ENCODE measurements around the gene ENOSF1. TPM values are rescaled to one million over a fixed set of nuclear protein-coding genes. Genes with fewer than 3 reads are reported as not detected.

Gene ENOSF1
- total and polyA plus RNA-seq, 10 of the 15 experiments (the other 5 are each of a cell fraction or from before 2014, with no cell fraction given) = 12.5 to 43.3 (median 29.5) TPM

GRCh38 chr18:732371-732770 lies 19.9 kb upstream of the ENOSF1 start (continued):
- TF ChIP-seq, protein P1, sequence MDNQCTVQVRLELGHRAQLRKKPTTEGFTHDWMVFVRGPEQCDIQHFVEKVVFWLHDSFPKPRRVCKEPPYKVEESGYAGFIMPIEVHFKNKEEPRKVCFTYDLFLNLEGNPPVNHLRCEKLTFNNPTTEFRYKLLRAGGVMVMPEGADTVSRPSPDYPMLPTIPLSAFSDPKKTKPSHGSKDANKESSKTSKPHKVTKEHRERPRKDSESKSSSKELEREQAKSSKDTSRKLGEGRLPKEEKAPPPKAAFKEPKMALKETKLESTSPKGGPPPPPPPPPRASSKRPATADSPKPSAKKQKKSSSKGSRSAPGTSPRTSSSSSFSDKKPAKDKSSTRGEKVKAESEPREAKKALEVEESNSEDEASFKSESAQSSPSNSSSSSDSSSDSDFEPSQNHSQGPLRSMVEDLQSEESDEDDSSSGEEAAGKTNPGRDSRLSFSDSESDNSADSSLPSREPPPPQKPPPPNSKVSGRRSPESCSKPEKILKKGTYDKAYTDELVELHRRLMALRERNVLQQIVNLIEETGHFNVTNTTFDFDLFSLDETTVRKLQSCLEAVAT (IDR thresholded peaks at IDR 0.05) = no peak
- TF ChIP-seq SREBF1 (IDR thresholded peaks at IDR 0.05; ENCODE audit: low read length) = no peak
- TF ChIP-seq, protein P2, sequence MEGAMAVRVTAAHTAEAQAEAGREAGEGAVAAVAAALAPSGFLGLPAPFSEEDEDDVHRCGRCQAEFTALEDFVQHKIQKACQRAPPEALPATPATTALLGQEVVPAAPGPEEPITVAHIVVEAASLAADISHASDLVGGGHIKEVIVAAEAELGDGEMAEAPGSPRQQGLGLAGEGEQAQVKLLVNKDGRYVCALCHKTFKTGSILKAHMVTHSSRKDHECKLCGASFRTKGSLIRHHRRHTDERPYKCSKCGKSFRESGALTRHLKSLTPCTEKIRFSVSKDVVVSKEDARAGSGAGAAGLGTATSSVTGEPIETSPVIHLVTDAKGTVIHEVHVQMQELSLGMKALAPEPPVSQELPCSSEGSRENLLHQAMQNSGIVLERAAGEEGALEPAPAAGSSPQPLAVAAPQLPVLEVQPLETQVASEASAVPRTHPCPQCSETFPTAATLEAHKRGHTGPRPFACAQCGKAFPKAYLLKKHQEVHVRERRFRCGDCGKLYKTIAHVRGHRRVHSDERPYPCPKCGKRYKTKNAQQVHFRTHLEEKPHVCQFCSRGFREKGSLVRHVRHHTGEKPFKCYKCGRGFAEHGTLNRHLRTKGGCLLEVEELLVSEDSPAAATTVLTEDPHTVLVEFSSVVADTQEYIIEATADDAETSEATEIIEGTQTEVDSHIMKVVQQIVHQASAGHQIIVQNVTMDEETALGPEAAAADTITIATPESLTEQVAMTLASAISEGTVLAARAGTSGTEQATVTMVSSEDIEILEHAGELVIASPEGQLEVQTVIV (IDR thresholded peaks at IDR 0.05; ENCODE audit: borderline replicate concordance, partially characterized antibody) = no peak

DNA sequence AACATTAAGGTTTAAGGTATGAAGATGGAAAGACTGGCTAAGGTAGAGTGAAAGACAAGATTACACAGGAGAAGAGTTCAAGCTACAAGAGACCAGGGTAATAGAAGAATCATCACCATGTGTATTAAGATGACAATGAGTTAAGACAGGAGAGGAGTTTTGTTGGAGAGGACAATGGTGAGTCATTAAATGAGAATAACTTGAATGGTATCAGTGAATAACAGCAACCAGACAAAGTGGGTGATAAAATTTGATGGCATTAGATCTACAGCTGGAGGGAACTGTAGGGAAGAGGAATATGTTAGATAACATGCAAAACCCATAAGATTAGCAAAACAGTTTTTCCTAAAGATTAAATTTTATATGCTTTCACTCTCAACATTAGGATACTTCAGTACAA lies 18.8 kb upstream of the ENOSF1 start:
- DNase-seq (ENCODE audit: low read depth, low spot score) (no peak), ATAC-seq (no peak), FAIRE-seq (no peak)
- Histone ChIP-seq H4K20me1 (ENCODE audit: control insufficient read depth, insufficient read depth) (no peaks in the 10 kb centered on the region), H3K4me3 (no peak overlapping the region), H3K27me3 (replicated peaks in 1 of 2; ENCODE audit: control insufficient read depth in 2 of 2, insufficient read depth in 2 of 2, low read length in 1 of 2) (no peaks in the 10 kb centered on the region), H3K79me2 (ENCODE audit: control insufficient read depth, insufficient read depth, low read length) (no peaks in the 10 kb centered on the region), H3K27ac (ENCODE audit: control insufficient read depth, insufficient read depth) (no peak overlapping the region), H2AFZ (ENCODE audit: control insufficient read depth, low read depth, low read length) (no peak overlapping the region), H3K36me3 (ENCODE audit: control insufficient read depth in 2 of 2, insufficient read depth in 2 of 2, low read length in 1 of 2) (peaks cover 0 to 2% of the 10 kb centered on the region in 2 experiments; a peak in 1 of 4 replicates), H3K4me1 (ENCODE audit: control insufficient read depth, insufficient read depth, low read length) (no peaks in the 10 kb centered on the region), H3K9ac (ENCODE audit: control insufficient read depth, insufficient read depth, low read length) (no peak overlapping the region), H3K4me2 (ENCODE audit: control insufficient read depth, insufficient read depth) (no peak overlapping the region), H3K9me3 (replicated peaks; ENCODE audit: control insufficient read depth, insufficient read depth, low read length) (no peaks in the 10 kb centered on the region)
- in situ Hi-C loops (cut with MboI) (loop anchor here (25.0 kb wide), 1 partner anchor 231 kb away; no protein-coding TSS in a partner anchor), intact Hi-C loops (cut with micrococcal nuclease; ENCODE audit: unreplicated experiment) (no loop called here)
- TF ChIP-seq SRF (IDR thresholded peaks at IDR 0.05; ENCODE audit: low read depth in 2 of 2, low read length in 2 of 2) (no peak), BCL11A (IDR thresholded peaks at IDR 0.05; ENCODE audit: low read depth, low read length) (no peak), MTA3 (IDR thresholded peaks at IDR 0.05; ENCODE audit: borderline replicate concordance, low read length) (no peak), PRDM15 (CRISPR knock-in tag; IDR thresholded peaks at IDR 0.05) (no peak), IRF4 (IDR thresholded peaks at IDR 0.05; ENCODE audit: low read depth, low read length) (no peak)
- no TSS peak for BruUV-seq (replicated peaks)
- CTCF ChIA-PET = interaction anchor here (1.2 to 2.2 kb wide), 4 partner anchors 99 to 109 kb away, joined by 4 to 9 read pairs (median 6); no protein-coding TSS in a partner anchor
- SMC1A ChIA-PET (ENCODE audit: uncharacterized antibody, unreplicated experiment) = interaction anchor here (0.8 to 1.8 kb wide), 3 partner anchors 8 to 99 kb away, joined by 3 to 5 read pairs (median 4); no protein-coding TSS in a partner anchor
- RAD21 ChIA-PET (ENCODE audit: unreplicated experiment) = interaction anchor here (0.6 to 1.2 kb wide), 3 partner anchors 9 to 110 kb away, joined by 3 read pairs; no protein-coding TSS in a partner anchor
- POLR2A ChIA-PET = no interaction called here

All from GM12878 (cell line).